ENCODE results near the gene WWOX.

DNA sequence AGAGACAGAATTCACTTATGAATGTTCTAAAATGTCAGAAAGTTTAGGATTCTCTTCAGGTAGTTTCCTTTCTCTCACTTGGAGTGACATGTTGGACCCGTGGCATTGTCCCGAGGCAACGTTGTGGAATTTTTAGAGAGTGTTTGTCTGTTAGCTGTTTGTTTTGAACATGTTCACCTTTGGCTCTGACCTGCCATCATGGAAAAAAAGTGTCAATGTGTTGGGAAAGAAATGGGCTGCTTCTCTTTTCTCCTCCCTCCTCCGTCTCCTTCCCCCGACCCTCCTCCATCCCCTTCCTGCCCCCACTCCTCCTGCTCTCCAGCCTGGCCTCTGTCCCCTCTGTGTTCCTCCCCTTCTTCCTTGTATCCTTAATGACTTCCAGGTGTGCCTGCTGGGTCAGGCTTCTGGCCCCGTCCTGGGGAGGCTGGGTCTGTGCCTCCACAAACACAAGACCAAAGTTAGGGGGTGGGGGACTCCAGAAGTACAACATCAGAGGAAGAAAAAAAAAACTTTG lies 1038.0 kb downstream of the WWOX start:
- TF ChIP-seq CTCF (conservative IDR thresholded peaks at IDR 0.05; ENCODE audit: low read depth, low read length): no peak
- no peak for TF ChIP-seq EZH2 (IDR thresholded peaks at IDR 0.05; ENCODE audit: borderline replicate concordance, low read depth, low read length, poor library complexity, severe bottlenecking)

Data from A673 (cell line).